ENCODE measurements around the gene OPRD1.
"Not testable (repeated sequence)": the region's sequence is repeated elsewhere in the genome, so short reads cannot be mapped to it uniquely, and the experiment has no call there.

The OPRD1 gene

DNA sequence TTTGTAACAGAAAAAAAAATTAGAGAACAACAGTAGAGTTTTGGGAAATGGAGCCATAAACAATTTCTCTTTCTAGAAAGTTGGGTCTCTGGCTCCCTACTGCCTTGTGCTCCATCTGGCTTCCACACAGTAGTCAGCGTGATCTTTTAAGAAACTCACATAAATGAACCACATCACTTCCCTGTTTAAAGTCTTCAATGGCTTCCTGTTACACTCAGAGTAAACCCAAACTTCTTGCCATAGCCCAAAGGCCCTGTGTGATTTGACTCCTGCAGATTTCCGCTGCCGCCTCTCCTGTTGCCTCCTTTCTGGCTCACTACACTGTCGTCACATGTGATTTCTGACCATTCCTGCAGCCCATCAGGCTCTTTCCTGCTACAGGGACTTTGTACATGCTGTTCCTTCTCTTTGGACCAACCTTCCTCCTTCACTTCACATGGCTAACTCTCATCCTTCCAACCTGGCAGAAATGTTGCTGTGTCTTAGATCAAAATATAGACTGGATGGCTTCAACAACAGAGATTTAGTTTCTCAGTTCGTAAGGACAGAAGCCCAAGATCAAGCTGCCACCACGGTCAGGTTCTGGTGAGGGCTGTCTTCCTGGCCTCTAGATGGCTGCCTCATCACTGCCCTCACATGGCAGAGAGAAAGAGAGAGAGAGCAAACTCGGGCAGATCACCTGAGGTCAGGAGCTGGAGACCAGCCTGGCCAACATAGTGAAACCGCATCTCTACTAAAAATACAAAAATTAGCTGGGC is 34.0 kb downstream of the OPRD1 start:
- FAIRE-seq = no peak
- peak; percentile 37 for DNase-seq (ENCODE audit: low spot score)

DNA sequence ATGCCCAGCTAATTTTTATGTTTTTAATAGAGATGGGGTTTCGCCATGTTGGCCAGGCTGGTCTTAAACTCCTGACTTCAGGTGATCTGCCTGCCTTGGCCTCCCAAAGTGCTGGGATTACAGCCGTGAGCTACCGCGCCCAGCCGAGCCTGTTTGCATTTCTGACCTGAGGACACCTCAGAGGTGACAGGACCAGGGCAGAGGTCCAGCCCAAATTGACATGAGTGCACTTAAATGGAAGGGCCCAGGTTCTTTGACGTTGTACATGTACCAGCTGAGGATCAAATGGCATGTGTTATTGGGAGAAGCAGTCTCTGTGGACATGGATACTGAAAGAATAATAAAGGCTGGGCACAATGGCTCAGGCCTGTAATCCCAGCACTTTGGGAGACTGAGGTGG is 35.2 kb downstream of the OPRD1 start:
- FAIRE-seq = not testable (repeated sequence)

DNA sequence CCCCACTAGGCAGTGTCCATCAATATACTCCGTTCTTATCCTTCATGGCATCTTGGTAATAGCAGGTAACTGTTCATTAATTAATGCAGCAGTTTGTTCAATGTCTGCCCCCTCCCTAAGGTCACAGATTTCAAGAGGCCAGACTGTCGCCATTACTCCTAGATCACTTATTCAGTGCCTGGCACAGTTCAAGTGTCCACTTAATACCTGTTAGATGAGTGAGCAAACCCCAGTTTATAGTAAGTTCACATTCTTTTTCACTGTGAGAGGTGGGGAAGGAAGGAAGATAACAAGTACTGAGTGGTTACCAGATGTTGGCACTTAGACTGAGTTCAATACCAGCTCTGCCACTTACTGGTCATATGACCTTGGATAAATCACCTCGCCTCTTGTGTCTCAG is 36.4 kb downstream of the OPRD1 start:
- DNase-seq (ENCODE audit: low spot score) = no peak
- FAIRE-seq = no peak

More for the DNA sequence above, 35.2 kb downstream of the OPRD1 start:
- not testable (repeated sequence) for DNase-seq (ENCODE audit: low spot score)

DNA sequence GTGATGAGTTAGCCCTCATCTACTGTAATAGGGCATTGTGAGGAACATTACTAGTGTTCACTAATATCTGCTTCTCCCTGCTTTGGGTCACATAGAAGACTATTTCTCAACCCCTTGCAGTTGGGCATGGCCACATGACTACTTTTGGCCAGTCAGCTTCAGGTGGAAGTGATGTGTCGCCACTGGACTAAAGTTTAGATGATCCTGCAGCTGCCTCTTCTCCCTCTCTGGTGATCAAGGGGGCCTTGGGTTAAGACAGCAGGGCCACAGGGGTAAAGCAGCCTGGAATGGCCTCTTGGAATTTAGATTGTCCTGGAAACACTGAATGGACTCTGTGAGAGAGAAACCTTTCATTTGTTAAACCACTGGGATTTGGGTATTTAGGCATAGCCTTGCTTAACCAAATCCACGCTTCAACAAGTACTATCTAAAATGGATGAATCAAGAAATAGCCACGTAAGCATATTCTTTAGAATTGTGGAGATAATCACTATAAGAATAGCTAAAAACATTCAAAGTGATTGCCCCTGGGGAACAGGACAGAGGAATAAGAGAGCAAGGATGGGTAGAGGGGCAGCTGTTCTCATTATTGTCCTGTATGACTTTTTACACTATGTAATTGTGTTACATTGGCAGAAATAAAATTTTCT is 41.2 kb downstream of the OPRD1 start:
- no peak for FAIRE-seq
- DNase-seq (ENCODE audit: low spot score) = no peak

DNA sequence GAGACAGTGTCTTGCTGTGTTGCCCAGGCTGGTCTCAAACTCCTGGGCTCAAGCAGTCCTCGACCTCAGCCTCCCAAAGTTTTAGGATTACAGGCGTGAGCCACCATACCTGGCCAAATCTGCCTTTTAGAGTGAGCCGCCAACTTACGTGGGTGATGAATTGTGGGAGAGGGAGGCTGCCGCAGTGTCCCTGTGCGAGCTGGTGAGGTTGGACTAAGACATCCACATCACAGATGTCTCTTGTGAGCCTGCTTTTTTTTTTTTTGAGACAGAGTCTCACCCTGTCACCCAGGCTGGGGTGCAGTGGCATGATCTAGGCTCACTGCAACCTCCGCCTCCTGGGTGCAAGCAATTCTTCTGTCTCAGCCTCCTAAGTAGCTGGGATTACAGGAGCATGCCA is 42.4 kb downstream of the OPRD1 start:
- not testable (repeated sequence) for FAIRE-seq; DNase-seq (ENCODE audit: low spot score)

DNA sequence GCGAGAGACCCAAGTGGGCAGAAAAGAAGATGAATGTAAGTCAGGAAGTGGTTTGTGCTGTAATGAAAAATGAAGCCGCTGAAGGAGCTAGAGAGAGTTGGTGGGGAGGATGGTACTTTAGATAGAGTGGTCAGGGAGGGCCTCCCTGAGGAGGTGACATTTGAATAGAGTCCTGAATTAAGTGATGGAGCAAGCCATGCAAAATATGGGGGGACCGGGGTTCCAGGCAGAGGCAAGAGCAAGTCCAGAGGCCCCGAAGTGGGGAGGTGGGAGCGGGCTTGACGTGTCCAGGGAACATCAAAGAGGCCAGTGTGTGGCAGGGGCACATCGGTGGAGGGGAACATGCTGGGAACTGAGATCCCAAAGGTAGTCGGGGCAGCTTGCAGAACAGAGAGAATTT is 43.1 kb downstream of the OPRD1 start:
- DNase-seq (ENCODE audit: low spot score) (no peak), FAIRE-seq (no peak)

DNA sequence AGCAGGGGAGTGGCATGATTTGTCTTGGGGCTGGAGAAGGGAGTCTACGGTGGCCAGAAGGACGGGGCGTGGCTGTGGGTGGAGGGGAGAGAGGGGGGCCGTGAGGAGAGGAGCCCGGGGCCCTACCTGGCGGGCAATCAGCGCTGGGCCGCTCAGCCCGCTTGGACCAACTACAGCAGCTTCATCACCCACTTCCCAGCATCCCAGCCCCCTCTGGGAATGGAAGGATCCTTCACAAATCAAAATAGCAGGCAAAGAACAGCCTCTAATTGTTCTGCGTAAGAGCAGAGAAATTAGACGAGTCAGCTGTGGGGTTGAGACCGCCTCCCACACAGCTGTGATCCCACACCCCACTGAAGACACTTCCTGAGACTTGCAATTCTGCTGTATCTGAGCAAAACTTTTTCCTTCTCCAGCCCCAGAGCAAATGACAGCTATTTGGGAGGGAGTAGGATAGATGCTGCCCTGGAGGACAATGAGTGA is 43.5 kb downstream of the OPRD1 start:
- DNase-seq (ENCODE audit: low spot score) (no peak), FAIRE-seq (no peak)

DNA sequence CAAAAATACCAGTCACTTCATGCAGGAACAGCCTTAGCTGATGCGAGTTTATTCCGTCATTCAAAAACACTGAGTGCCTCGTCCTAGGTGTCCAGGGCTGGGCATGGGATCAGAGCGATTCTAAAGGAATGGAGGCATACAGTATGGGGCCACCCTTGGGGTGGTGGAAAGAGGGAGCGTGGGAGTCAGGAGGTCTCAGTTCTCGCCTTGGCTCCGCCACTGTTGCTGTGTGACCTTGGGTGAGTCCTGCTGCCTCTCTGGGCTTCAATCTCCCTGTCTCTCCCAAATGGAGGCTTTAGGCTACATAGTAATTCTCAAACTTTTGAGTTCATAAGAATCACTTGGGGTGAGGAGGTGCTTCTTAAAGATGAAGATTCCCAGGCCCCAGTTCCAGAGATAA is 44.0 kb downstream of the OPRD1 start:
- FAIRE-seq (no peak), DNase-seq (ENCODE audit: low spot score) (no peak)

DNA sequence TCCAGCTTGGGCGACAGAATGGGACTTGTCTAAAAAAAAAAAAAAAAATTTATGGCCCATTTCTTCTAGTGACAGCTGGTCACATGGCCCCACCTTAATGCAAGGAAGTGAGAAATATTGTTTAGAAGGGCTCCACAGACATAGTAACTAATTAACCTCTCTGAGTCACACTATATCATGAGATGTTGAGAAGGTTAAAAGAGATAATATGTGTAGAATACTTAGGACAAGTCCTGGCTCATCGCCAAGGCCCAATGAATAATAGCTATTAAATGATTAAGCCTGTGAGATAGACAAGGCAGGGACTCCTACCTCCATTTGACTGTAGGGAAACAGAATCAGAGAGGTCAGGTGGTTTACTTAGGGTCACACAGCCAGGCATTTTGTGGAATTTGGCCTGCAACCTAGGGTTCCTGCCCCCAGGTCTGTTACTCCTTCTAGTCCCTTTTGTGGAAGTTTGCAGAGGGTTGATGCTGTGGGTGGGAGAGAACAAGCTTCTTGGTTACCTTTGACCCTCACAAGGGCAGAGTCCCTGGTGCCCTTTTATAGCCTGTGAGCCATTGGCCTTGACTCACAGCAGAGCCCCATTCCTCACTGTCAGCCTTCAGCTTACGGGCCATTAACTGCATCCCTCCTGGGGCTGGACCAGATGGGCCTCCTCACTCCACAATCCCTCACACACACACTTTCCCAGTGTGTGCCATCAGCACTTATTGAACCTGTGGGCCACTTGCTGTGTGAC is 48.5 kb downstream of the OPRD1 start:
- no peak for FAIRE-seq

DNA sequence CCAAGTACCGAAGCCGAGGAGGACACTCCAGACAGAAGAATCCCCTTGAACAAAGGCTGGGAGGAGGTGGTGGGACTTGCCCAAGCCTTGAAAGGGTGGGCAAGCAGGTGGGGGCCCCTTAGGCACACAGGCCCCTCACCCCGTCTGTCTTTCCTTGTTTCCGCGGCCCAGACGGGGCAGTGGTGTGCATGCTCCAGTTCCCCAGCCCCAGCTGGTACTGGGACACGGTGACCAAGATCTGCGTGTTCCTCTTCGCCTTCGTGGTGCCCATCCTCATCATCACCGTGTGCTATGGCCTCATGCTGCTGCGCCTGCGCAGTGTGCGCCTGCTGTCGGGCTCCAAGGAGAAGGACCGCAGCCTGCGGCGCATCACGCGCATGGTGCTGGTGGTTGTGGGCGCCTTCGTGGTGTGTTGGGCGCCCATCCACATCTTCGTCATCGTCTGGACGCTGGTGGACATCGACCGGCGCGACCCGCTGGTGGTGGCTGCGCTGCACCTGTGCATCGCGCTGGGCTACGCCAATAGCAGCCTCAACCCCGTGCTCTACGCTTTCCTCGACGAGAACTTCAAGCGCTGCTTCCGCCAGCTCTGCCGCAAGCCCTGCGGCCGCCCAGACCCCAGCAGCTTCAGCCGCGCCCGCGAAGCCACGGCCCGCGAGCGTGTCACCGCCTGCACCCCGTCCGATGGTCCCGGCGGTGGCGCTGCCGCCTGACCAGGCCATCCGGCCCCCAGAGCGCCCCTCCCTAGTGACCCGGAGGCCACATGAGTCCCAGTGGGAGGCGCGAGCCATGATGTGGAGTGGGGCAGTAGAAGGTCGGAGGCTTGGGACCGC is 50.8 kb downstream of the OPRD1 start:
- FAIRE-seq = no peak

More for the DNA sequence above, 48.5 kb downstream of the OPRD1 start:
- DNase-seq (ENCODE audit: low spot score) = no peak

DNA sequence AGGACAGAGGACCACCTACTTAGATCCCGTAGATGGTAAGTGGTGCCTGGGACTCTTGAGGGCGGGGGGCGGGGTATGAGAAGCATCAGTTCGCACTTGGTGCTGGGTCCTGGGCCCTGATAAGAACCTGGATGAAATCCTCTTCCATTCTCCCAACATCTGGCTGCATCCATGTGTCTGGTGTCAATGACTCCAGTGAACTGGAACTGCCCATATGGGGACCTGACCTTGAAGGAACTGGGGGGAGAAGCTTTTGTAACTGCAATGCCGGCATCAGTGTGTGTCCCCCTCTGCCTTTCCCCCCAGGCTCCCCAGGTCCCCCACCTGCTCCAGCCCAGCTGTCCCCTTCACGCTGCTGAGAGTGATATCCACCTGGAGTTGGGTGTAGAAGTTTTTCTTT is 52.7 kb downstream of the OPRD1 start:
- DNase-seq (ENCODE audit: low spot score) (no peak), FAIRE-seq (no peak)

More for the DNA sequence above, 50.8 kb downstream of the OPRD1 start:
- DNase-seq (ENCODE audit: low spot score) = no peak

DNA sequence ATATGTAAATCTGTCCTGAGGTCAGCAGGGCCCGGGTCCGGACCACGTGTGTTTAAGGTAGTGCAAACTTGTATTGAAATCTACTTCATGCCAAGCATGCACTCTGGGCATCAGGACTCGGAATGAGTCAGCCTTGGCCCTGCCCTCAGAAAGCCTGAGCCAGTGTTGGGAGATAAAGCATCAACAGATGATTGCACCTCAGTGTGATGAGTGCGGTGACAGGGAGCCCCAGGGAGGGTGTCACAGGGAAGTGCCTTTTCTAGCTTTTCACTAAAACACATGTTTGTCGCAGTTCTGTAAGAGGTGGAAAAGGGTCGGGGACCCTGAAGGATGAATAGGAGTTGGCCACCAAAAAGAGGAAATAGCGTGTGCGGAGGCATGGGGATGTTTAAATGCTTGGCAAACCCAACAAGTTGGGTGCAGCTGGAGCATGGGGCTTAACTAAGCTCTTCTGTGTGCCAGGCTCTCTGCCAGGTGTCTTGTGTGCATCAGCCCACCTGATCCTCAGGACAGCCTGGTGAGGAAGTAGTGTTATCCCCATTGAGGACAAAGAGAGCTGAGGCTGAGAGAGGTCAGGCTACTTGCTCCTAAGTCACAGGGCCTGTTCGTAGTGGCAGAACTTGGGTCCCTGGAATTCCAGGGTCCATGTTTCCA is 54.2 kb downstream of the OPRD1 start:
- DNase-seq (ENCODE audit: low spot score) = no peak
- no peak for FAIRE-seq

DNA sequence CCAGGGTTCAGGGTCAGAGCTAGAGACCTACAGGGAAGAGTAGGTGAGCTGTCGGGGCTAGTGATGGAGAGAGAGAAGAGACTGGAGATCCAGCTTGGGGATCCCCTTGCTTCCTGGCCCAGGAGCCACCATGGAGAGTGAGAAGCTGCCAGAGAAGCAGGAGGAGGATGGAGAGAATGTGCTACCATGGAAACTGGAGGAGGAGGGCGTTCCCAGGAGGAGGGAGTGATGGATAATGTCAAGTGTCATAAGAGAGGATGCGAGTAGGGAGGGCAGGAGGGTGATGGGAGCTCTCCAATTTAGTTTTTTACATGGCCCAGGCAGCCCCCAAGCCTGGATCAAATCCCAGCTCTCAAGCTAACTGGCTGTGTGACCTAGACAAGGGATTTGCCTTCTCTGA is 55.9 kb downstream of the OPRD1 start:
- no peak for DNase-seq (ENCODE audit: low spot score)
- FAIRE-seq = no peak

DNA sequence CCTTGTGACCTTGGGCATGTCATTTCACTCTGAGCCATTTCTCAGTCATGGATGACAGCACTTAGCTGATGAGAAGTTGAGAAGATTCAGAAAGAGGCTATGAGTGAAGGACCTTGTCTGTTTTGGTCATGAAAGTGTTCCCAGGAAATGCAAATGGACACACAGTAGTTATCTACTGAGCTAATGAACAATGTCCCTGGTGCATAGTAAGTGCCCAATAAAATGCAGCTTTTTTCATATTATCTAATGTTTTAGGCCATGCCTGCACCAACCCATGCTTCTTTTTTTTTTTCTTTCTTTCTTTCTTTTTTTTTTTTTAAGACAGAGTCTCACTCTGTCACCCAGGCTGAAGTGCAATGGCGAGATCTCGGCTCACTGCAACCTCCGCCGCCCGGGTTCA is 58.0 kb downstream of the OPRD1 start:
- FAIRE-seq = no peak
- DNase-seq (ENCODE audit: low spot score) = no peak

DNA sequence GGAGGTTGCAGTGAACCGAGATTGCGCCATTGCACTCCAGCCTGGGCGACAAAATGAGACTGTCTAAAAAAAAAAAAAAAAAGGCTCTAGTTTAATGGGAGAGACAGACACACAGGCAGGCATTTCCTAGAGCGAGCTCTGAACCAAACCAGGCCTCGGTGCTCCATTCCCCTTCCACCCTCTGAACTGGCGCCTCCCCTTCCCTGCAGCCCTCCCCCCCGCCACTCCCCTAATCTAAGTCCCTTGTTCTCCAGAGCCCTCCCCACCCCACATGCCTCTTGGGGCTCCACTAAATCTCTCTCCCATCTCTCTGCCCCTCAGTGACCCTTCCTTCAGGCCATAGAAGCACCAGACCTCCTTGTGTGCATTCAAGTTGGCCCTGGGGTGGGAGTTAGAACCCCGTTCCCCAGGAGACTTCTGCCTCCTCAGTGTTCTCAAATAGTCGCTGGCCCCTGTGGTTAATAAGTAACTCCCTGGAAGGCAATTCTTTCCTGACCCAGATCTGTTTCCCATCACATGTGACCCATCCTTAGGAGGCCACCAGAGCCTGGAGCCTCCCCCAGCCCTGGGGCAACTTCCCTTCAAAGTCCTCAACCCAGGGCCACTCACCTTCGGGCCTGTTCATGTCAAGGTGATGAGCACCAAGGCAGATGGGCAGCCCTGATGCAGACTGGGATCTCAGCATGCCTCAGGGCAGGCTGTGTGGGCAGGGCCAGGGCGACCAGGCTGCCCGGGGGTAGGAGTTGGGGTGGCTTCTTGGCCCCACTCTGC is 59.8 kb downstream of the OPRD1 start:
- FAIRE-seq (no peak), DNase-seq (ENCODE audit: low spot score) (no peak)

DNA sequence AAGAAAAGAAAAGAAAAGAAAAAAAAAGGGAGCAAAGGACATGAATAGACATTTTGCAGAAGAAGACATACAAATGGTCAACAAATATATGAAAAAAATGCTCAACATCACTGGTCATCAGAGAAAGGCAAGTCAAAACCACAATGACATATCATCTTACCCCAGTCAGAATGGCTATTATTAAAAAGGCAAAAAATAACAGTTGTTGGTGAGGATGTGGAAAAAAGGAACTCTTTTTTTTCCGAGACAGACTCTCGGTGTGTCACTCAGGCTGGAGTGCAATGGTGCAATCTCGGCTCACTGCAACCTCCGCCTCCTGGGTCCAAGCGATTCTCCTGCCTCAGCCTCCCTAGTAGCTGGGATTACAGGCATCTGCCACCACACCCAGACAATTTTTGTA is 63.2 kb downstream of the OPRD1 start:
- not testable (repeated sequence) for DNase-seq (ENCODE audit: low spot score); FAIRE-seq

DNA sequence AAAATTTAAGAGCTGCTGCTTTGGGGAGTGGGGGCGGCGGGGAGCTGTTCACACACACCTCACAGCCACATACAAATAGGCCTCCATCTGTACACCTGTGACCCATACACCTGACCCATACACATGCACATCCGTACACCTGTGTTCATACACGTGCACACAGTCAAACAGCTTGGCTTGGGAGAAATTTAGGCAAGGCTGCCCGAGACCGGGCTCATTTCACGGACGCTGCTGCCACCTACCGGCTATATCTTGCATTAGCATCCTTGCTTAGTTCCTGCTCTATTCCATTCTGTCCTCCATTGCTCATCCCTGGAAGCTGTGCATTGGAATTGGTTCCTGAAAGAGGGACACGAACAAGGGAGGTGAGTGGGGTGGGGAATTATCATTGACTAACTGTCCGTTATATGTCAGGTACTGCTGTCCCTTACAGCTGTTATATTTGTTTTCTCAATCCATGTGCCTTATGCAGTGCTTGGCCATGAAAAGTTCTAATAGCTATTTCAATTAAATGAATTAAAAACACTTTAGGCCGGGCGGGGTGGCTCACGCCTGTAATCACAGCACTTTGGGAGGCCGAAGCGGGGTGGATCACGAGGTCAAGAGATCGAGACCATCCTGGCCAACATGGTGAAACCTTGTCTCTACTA is 65.3 kb downstream of the OPRD1 start:
- peak; percentile 89 for FAIRE-seq

DNA sequence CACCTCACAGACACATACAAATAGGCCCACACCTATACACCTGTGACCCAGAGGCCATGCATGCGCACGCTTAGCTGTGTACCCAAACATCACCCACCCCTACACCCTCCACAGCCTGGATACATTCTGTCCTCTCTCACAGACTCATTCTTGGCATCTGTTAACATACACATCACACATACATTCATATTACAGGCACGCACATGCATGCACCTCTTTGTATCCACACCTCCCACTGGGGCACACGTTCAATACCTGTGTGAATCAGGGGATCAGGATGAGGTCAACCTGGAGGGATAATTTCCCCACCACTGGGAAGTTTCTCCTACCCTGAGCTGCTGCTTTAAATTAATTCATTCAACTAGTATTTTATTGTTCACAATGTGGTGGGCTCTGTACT is 66.8 kb downstream of the OPRD1 start:
- FAIRE-seq (no peak), DNase-seq (ENCODE audit: low spot score) (no peak)

More for the DNA sequence above, 65.3 kb downstream of the OPRD1 start:
- peak; percentile 86 for DNase-seq (ENCODE audit: low spot score)

DNA sequence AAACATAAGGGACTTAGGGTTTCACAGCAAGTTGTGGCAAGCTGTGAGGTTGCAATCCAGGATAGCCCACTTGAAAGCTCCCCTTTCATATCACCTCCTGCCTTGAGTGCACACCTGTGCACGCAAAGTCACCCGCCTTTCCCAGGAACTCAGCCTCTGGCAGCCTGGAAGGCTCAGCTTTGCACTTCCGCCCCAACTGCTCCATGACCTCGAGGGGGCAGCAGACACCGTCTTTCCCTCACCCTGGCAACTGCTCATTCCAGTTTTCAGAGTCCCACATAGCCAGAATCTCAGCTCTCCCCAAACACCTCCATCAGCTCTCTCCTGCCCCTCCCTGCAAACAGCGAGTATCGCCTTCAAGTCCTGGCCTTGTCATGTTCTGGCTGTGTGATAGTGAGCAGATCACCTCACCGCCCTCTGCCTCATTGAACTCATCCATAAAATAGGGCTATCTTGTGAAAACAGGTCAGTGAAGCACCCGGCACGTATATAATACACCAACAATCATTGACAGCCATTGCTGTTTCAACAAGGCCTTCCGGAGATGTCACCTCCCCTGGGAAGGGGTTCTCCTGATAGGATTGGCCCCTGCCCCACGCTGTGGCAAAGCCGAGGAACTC is 70.1 kb downstream of the OPRD1 start:
- no peak for FAIRE-seq

More for the DNA sequence above, 70.1 kb downstream of the OPRD1 start:
- DNase-seq (ENCODE audit: low spot score) = peak; percentile 86
